ENCODE data around the gene HPN.
"Not testable (repeated sequence)": the region's sequence is repeated elsewhere in the genome, so short reads cannot be mapped to it uniquely, and the experiment has no call there.

HPN gene

DNA sequence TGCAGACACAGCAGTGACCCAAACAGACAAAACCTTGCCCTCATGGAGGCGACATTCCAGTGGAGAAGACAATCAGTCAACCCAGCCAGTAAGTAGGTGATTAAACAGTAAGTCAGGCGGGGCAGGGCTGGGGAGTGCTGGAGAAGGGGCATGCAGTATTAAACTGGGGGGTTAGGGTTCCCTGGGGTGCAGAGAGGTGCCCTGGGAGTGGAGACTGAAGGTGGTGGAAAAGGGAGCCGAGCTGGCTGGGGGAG lies 42.9 kb downstream of the HPN start:
- no peak for DNase-seq (ENCODE audit: low read depth)

DNA sequence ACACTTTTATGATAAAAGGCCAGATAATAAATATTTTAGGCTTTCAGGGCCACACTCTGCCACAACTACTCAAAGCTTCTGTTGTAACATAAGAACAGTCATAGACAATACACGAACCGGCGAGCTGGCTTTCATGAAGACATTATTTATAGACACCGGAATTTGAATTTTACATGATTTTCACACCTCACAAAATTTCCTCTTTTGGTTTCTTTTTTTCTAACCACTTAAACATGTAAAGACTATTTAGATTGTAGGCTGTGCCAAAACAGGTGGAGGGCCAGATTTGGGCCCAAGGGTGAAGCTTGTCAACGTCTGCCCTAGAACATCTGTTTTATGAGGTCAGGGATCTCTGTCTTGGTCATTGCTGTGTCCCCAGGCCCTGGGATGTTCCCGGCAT lies 44.4 kb downstream of the HPN start:
- DNase-seq (ENCODE audit: low read depth) = no peak

DNA sequence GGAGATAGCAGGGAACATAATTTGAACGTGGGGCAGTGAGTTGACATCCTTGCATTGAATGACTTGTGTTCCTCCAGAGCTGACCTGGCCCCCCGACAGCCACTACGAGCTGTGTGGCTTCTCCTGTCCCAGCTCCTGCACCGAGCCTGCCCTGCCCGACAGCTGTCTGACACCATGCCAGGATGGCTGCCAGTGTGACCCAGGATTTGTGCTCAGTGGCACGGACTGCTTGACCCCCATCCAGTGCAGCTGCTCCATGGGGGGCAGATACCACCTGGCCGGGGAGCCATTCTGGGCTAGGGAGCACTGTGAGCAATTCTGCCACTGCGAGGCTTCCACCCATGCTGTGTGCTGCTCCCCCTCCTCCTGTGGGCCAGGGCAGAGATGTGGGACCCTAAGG lies 44.9 kb downstream of the HPN start:
- no peak for DNase-seq (ENCODE audit: low read depth)

DNA sequence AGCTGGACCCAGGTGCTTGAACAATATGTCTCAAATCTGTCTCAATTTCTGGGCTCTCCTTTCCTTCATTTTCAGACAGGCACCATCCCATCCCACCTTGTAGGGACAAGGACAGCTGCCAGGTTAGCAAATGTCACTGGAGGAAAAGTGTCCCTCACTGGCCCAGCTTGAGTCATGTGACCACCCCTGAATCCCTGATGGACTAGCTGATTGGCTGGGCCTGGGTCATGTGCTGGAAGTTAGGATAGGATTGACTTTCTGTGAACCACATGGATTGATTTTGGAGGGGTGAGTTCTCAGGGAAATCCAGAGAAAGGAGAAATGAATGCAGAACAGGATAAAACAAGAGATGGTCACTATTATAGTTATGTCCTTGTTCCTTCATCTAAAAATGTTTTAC lies 45.9 kb downstream of the HPN start:
- DNase-seq (ENCODE audit: low read depth) = no peak

DNA sequence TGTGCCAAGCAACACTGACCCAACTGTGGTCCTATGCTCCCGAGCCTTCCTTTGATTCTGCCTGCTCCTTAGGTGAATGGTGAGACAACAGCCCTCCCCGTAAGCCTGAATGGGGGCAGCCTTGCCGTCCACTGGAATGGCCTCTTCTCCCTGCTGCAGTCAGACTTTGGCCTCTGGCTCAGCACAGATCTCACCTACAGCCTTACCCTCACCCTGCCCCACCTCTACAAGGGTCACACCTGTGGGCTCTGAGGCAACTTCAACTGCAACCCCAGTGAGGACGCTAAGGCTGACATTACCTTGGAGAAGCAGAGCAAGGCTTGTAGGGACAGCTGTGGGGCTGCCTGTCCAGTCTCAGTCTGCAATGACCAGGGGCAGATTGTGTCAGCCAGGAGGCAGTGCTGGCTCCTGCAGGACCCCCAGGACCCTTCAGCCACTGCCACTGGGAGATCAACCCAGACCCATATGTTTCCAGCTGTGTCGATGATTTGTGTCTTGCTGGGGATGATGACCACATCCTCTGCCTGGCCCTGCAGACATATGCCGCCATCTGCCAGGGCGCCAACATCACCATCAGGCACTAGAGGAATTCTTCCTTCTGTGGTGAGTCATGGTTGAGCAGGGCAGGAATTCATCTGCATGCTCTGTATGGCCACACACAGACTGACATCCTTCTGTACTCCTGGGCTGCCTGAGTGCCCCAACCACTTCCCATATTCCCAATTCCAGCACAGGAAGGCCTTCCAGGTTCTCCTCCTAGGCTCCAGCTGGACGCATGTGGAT lies 46.8 kb downstream of the HPN start:
- DNase-seq (ENCODE audit: low read depth) = peak; percentile 87

DNA sequence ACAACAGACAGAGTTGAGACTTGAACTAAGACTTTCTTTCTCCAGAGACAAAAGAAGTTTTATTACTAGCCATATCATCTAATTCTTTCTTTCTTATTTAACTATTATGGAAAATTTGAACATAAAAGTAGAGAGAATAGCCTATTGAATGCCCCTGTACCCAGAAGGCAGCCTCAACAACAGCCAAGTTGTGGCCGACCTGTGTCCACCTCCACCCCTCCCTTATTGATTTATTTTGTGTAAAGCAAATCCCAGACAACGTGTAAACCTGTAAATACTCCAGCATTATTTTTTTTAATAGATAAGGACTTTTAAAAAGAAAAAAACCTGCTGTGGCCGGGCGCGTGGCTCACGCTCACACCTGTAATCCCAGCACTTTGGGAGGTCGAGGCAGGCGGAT lies 48.0 kb downstream of the HPN start:
- no peak for DNase-seq (ENCODE audit: low read depth)

DNA sequence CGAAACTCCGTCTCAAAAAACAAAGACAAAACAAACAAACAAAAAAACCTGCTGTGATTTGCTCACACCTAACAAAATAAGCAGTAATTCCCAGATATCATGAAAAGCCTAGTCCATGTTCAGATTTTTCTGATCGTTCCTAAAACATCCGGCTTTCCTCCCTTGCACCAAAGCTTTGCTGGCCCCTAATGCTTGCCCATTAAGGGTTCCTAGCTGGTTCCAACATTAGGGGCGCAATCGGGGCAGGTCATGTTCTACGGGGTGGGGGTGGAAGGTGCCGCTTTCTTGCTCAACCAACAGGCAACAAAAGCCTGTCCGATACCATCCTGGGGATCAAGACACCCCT lies 48.6 kb downstream of the HPN start:
- DNase-seq (ENCODE audit: low read depth) = no peak

DNA sequence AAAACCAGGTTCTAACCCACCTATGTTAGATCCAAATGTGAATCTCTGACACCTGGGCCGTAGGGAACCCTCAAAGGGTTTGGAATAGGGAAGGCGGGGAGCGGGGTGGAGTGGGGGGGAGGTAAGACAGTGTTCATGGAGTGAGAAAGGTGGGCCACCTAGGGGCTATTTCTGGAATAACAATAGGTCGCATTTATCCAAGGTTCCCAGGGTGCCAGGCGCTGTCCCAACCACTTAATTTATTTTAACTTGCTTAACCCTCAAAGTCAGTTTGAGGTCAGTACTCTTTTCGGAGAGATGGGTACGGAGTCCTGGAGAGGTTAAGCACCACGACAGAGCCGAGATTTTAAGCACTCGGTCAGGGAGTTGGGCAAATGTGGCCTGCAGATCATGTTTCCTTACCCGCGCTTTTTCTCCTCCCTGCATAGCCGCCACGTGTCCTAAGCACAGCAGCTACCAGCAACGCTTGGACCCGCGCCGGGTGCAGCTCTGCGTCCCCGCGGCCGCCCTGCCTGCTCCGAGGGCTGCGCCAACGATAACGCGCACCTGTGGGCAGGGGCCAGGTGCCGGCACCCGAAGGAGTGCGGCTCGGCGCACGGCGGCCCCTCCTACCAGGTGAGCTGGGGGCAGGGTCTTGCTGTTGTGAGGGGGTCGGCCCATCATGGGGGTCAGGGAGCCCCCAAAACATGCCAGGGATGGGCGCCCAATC lies 49.1 kb downstream of the HPN start:
- DNase-seq (ENCODE audit: low read depth) = peak; percentile 23

DNA sequence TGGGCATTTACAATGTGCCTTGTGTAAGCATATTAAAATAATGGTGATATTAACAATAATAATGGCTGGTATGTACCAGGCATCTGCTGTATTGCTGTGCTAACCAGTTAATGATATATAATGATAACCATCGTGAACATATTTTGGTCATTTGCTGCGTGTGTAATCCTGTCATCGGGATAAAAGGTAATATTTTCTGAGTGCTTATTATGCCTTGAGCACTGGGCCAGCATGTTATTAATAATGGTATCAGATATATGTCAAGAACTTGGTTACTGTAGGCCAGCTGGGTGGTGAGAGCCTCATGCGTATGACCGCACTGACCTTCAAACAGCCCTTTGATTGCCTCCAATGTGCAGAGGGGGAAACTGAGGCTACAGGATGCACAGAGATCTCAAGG lies 51.9 kb downstream of the HPN start:
- no peak for DNase-seq (ENCODE audit: low read depth)

DNA sequence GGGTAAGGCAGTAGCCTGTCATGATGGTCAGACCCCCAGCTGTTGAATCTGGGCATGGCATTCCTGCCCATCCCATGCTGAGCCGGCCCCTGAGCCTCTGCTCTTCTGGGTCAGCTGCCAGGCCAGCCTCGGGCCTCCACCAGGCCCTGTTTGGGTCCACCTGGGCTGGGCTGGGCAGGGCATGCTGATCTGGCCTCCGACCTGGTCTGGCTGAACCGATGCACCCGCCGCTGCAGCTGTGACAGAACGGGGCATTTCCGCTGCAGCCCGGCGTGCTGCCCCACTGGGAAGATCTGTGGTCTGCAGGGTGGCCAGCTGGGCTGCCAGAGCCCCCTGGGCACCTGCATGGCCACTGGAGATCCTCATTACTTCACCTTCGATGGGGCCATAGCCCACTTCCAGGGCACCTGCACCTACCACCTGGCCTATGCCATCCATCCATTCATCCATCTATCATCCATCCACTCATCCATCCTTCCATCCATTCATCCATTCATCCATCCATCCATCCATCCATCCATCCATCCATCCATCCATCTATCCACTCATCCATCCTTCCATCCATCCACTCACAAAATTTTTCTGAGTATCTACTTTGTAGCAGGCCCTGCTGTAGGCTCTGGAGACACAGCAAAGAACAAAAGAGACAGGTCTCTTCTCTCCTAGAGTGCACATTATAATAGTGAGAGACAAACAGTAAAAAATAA lies 52.6 kb downstream of the HPN start:
- DNase-seq (ENCODE audit: low read depth) = no peak

DNA sequence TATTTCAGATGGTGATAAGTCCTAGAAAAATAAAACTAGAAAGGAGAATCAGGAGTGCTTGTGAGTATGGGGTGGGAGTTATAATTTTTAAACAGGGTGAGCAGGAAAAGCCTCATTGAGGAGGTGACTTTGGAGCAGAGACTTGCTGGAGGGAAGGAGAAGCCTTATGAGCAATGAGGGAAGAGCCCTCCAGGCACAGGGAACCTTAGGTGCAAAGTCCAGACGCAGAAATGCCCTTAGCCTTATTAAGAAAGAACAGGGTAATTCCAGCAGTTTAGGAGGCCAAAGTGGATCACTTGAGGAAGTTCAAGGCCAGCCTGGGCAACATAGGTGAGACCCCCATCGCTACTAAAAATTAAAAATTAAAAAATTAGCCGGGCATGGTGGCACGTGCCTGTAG lies 53.1 kb downstream of the HPN start:
- DNase-seq (ENCODE audit: low read depth) = no peak

DNA sequence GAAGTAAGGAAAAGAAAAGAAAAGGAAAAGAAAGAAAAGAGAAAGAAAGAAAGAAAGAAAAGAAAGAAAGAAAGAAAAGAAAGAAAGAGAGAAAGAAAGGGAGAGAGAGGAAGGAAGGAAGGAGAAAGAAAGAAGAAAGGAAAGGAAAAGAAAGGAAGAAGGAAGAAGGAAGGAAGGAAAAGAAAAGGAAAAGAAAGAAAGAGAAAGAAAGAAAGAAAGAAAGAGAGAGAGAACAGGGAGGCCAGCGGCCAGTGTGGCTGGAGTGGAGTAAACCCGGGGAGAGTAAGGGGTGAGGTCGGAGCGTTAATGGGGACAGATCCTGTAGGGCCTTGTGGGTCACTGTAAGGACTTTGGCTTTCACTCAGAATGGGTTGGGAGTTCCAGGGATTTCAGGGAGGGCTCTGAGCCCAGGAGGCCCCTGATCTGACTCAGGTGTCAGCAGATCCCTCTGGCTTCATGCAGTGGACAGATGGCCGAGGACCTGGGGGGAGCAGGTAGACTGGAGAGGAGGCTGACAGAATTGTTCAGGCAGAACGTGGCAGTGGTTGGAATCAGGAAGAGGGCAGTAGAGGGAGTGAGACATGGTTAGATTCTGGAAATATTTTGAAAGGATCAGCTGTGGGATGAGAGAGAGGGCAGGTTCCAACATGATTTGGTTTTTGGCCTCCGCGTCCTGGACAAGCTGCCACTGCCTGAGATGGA lies 54.3 kb downstream of the HPN start:
- DNase-seq (ENCODE audit: low read depth) = no peak

DNA sequence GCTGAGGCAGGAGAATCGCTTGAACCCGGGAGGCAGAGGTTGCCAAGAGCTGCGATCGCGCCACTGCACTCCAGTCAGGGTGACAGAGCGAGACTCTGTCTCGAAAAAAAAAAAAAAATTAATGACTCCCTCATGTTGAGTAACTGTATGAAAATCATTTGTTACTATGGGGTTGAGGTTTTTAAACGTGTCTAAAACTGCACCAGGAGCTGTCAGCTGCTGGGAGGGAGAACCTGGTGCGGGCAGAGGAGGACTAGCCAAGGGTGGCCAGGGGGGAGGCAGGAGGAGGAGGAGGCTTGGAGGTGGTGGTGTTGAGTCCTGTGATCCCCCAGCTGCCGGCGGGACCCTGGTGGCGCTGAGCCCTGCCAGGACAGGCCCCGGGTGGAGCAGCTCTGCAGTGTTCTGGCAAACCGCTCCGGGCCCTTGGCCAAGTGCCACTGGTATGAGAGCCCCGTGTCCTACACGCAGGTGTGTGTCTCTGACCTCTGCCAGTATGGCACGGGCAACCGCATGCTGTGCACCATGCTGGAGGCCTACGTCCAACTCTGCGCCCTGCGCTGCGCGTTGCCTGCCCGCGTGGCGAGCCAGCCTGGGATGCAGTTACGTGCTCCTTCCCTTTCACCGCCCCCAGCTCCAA lies 57.0 kb downstream of the HPN start:
- no peak for DNase-seq (ENCODE audit: low read depth)

DNA sequence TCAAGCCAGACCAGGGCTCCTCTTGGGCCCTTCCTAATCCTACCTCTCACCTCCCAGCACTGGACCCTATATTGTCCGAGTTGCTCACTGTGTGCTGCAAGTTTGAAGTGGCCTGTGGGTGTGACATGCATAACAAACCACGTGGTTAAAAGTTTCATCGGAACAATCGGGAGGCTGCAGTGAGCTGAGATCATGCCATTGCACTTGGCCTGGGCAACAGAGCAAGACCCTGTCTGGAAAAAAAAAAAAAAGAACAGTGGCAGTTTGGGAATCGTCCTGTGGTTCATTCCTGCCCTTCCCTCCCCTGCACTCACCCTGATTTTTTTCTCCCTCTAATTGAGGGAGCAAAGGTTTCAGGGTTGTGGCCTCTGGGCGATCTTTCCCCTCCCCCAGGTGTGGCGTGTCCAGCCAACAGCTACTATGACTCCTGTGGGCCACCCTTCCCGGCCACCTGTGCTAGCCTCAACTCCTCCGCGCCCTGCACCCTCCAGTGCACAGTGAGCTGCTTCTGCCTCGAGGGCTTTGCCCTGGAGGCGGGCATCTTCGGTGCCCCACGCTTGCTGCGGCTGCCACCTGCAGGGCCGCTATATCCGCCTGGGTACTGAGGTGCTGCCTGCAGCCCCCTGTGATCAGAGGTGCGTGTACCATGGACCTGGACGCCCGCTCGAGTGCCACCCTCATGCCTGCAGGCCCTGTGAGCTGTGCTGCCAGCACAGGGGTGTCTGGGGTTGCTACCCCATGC lies 57.8 kb downstream of the HPN start:
- no peak for DNase-seq (ENCODE audit: low read depth)

DNA sequence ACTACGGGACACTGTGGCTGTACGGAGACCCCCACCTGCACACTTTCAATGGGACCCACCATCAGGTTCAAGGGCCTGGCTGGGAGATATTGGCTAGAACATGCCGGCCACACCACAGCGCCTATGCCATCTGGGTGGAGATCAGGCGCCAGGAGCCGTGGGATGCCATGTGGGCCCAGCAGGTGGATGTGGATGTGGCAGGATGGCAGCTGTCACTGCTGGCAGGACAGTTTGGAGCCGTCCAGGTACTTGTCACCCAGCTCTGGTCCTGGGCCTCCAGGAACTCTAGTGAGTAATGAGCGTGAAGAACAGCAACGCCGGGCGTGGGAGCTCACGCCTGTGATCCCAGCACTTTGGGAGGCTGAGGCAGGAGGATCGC lies 58.4 kb downstream of the HPN start:
- no peak for DNase-seq (ENCODE audit: low read depth)

DNA sequence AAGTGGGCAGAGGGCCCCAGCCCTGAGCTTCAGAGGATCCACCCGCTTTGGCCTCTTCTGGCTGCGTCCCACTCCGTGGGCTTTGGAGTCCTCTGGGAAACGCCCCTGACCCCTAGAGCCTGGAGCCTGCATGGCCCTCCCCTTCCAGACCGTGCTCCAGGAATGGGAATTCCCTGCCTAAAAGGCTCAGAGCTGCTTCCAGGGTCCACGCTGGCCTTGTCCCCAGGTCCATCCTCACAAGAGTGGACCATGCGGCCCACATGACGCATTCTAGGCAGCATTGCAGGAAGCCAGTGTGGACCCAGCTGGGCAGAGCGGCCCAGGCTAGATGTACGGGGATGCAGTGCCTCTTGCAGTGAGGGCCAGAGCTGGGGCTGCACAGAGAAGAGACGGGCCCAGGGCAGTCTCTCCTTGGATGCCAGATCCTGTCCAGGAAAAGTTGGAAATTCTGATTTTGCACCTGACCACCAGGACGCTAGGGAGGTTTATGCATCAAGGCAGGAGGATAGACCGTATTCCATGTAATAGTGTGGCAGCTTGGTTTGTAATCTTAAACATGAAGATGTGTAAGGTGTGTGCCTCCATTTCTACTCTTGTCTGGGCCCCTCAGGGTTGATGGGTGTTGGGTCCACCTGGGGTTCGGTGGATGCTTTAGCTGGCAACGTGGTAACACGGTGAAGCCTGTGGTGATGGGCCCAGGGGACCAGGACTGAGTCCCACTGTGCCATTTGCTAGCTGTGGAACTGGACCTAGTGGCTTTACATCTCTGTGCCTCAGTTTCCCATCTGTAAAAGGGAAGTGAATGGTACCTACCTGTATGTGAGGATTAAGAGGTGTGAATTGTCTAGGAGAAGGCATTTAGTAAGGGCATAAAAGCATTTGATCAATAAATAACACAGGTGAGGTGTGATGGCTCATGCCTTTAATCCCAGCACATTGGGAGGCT lies 59.3 kb downstream of the HPN start:
- no peak for DNase-seq (ENCODE audit: low read depth)

DNA sequence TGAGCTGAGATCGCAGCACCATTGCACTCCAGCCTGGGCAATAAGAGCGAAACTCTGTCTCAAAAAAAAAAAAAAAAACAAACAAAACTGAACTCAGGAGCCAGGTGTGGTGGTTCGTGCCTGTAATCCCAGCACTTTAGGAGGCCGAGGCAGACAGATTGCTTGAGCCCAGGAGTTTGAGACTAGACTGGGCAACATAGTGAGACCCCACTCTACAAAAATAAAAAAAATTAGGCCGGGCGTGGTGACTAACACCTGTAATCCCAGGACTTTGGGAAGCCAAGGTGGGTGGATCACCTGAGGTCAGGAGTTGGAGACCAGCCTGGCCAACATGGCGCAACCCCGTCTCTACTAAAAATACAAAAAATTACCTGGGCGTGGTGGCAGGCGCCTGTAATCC lies 60.4 kb downstream of the HPN start:
- not testable (repeated sequence) for DNase-seq (ENCODE audit: low read depth)

DNA sequence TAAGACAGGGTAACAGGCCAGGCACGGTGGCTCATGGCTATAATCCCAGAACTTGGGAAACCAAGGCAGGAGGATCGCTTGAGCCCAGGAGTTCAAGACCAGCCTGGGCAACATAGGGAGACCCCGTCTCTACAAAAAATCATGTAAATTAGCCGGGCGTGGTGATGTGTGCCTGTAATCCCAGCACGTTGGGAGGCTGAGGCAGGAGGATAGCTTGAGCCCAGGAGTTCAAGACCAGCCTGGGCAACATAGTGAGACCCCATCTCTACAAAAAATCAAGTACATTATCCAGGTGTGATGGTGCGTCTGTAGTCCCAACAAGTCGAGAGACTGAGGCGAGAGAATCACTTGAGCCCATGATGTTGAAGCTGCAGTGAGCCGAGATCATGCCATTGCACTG lies 62.1 kb downstream of the HPN start:
- DNase-seq (ENCODE audit: low read depth) = not testable (repeated sequence)

DNA sequence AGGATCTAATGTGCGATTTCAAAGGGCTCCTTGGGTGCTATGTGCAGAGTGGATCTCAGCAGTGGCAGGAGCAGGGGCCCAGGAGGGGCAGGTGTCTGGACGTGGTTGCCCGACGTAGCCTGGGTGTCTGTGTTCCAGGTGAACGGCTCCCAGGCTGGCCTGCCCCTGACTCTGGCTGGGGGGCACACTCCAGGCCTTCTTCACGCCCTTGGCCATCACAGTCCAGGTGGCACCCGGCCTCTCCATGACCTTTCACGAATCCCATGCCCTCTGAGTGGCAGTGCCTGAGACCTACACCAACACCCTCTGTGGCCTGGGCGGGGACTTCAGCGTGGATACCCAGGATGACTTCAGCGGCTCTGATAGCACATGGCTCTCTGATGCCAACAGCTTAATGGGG lies 62.8 kb downstream of the HPN start:
- no peak for DNase-seq (ENCODE audit: low read depth)

DNA sequence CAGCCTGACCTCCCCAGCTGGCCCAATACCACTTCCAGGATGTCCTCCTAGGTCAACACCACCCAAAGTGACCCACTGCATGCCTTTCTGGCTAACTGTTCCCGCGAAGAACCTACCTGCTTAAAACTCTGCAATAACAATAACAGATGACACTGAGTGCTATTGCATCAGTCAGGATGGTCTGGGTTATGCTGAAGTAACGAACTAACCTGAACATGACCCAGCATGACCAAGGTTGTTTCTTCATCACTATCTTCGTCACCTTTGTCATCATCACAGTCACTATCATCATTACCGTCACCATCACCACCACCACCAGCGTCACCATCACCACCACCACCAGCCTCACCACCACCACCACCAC lies 63.5 kb downstream of the HPN start:
- no peak for DNase-seq (ENCODE audit: low read depth)

Measured in HS-5 (cell line).